ENCODE data around the gene CBX1. TPM values are rescaled to one million over a fixed set of nuclear protein-coding genes. Genes with fewer than 3 reads are reported as not detected.
"Not testable (repeated sequence)": the region's sequence is repeated elsewhere in the genome, so short reads cannot be mapped to it uniquely, and the experiment has no call there.

Gene CBX1
- total and polyA plus RNA-seq, 4 donors = 17.6 to 43.2 (median 28.9) TPM

- Histone ChIP-seq H3K27me3 (ENCODE audit: control insufficient read depth in 3 of 3, insufficient read depth in 3 of 3, low read length in 2 of 3) (no peaks in the 10 kb centered on the region), H3K36me3 (ENCODE audit: control insufficient read depth in 4 of 4, insufficient read depth in 4 of 4, low read length in 4 of 4) (peaks cover 13 to 60% (median 26%) of the 10 kb centered on the region in 4 donors)
- WGBS, 2 donors = 84 to 85% methylated on average over 2 of the region's 2 CpGs
These were observed 29.6 kb downstream of the CBX1 start for GRCh38 chr17:48071654-48072053.

GRCh38 chr17:48070195-48070594, 31.1 kb downstream of the CBX1 start:
- H3K9me3 ChIP-seq (ENCODE audit: control insufficient read depth in 4 of 4, insufficient read depth in 3 of 4, low read length in 3 of 4) = no peaks in the 10 kb centered on the region
- no peaks in the 10 kb centered on the region for H3K27me3 ChIP-seq (ENCODE audit: control insufficient read depth in 3 of 3, insufficient read depth in 3 of 3, low read length in 2 of 3)
- H3K27ac ChIP-seq (ENCODE audit: low read depth in 1 of 2, low read length in 1 of 2) = no peak overlapping the region
- no peak for TF ChIP-seq CTCF (IDR thresholded peaks at IDR 0.05; ENCODE audit: control extremely low read depth, extremely low read depth)
- peaks cover 0 to 8% (median 3%) of the 10 kb centered on the region in 5 donors for H3K4me1 ChIP-seq (ENCODE audit: control insufficient read depth in 5 of 5, insufficient read depth in 5 of 5, low read length in 5 of 5)
- no peak overlapping the region for H3K9ac ChIP-seq (ENCODE audit: insufficient read depth in 1 of 2, low read length in 2 of 2)
- H3K4me3 ChIP-seq = no peak overlapping the region
- peaks cover 8 to 51% (median 20%) of the 10 kb centered on the region in 4 donors for H3K36me3 ChIP-seq (ENCODE audit: control insufficient read depth in 4 of 4, insufficient read depth in 4 of 4, low read length in 4 of 4)
- DNase-seq (no peak), ATAC-seq (ENCODE audit: insufficient read depth, low FRiP score) (no peak)
- WGBS, 2 donors = 65 to 73% methylated on average over 2 of the region's 2 CpGs

More at GRCh38 chr17:48071654-48072053, 29.6 kb downstream of the CBX1 start:
- H3K4me1 ChIP-seq (ENCODE audit: control insufficient read depth in 5 of 5, insufficient read depth in 5 of 5, low read length in 5 of 5) = peaks cover 0 to 3% (median 0%) of the 10 kb centered on the region in 5 donors
- H3K9me3 ChIP-seq (ENCODE audit: control insufficient read depth in 4 of 4, insufficient read depth in 3 of 4, low read length in 3 of 4) = no peaks in the 10 kb centered on the region
- ATAC-seq (ENCODE audit: insufficient read depth, low FRiP score) = no peak
- DNase-seq = no peak
- H3K27ac ChIP-seq (ENCODE audit: low read depth in 1 of 2, low read length in 1 of 2) = no peak overlapping the region
- TF ChIP-seq CTCF (IDR thresholded peaks at IDR 0.05; ENCODE audit: control extremely low read depth, extremely low read depth) = no peak
- no peak overlapping the region for H3K9ac ChIP-seq (ENCODE audit: insufficient read depth in 1 of 2, low read length in 2 of 2)
- H3K4me3 ChIP-seq = no peak overlapping the region

- ATAC-seq (ENCODE audit: insufficient read depth, low FRiP score) = no peak
- Histone ChIP-seq H3K27ac (ENCODE audit: low read depth in 1 of 2, low read length in 1 of 2) (no peak overlapping the region), H3K9ac (ENCODE audit: insufficient read depth in 1 of 2, low read length in 2 of 2) (no peak overlapping the region), H3K4me1 (ENCODE audit: control insufficient read depth in 5 of 5, insufficient read depth in 5 of 5, low read length in 5 of 5) (peaks cover 0 to 8% (median 3%) of the 10 kb centered on the region in 5 donors), H3K36me3 (ENCODE audit: control insufficient read depth in 4 of 4, insufficient read depth in 4 of 4, low read length in 4 of 4) (peaks cover 8 to 44% (median 21%) of the 10 kb centered on the region in 4 donors), H3K9me3 (ENCODE audit: control insufficient read depth in 4 of 4, insufficient read depth in 3 of 4, low read length in 3 of 4) (no peaks in the 10 kb centered on the region), H3K4me3 (no peak overlapping the region), H3K27me3 (ENCODE audit: control insufficient read depth in 3 of 3, insufficient read depth in 3 of 3, low read length in 2 of 3) (no peaks in the 10 kb centered on the region)
- DNase-seq = no peak
- WGBS, 2 donors = 81 to 83% methylated on average over 3 of the region's 3 CpGs
- no peak for TF ChIP-seq CTCF (IDR thresholded peaks at IDR 0.05; ENCODE audit: control extremely low read depth, extremely low read depth)
These were observed 32.8 kb downstream of the CBX1 start for GRCh38 chr17:48068491-48068961.

- H3K4me3 ChIP-seq; H3K9me3 ChIP-seq (ENCODE audit: control insufficient read depth in 4 of 4, insufficient read depth in 3 of 4, low read length in 3 of 4); H3K27me3 ChIP-seq (ENCODE audit: control insufficient read depth in 3 of 3, insufficient read depth in 3 of 3, low read length in 2 of 3); H3K9ac ChIP-seq (ENCODE audit: insufficient read depth in 1 of 2, low read length in 2 of 2); H3K4me1 ChIP-seq (ENCODE audit: control insufficient read depth in 5 of 5, insufficient read depth in 5 of 5, low read length in 5 of 5); H3K27ac ChIP-seq (ENCODE audit: low read depth in 1 of 2, low read length in 1 of 2); DNase-seq; ATAC-seq (ENCODE audit: insufficient read depth, low FRiP score): not testable (repeated sequence)
- 82 to 88% methylated on average over 2 of the region's 2 CpGs for WGBS, 2 donors
- peaks cover 8 to 43% (median 21%) of the 10 kb centered on the region in 4 donors for H3K36me3 ChIP-seq (ENCODE audit: control insufficient read depth in 4 of 4, insufficient read depth in 4 of 4, low read length in 4 of 4)
These were observed 33.5 kb downstream of the CBX1 start for GRCh38 chr17:48067808-48068207.
